HepG2 (cell line): Measurements from ENCODE around the gene CALHM5. TPM values are rescaled to one million over a fixed set of nuclear protein-coding genes. Genes with fewer than 3 reads are reported as not detected.

Experiments used
- ATAC-seq: fragments of 200-7000 bp; cut with Tn5 transposase; 3 replicates; pipeline ENCODE4 v1.9.1; 2020; ENCODE audit warnings: mild to moderate bottlenecking, moderate library complexity
- BruUV-seq: library from RNA; stranded (reverse); fragments of 400-500 nt; replicated peaks from 2 replicates; lab custom pipeline; 2021; lab: Mats Ljungman, UMichigan
- CTCF ChIA-PET: fragments of 300-600 bp; formaldehyde crosslinking; extraction: SDS; loops from one replicate; lab custom pipeline; 2021; ENCODE audit warnings: low total read pairs, inconsistent platforms, low intra/inter-chr PET ratio; lab: Yijun Ruan, JAX
- POLR2A ChIA-PET: fragments of 350-600 bp; sonication (Branson Sonifier 250); formaldehyde crosslinking; loops from one replicate; lab custom pipeline; 2020; ENCODE audit warnings: antibody characterized with exemption, inconsistent platforms; lab: Yijun Ruan, JAX
- DNase-seq: peaks from one replicate; pipeline ENCODE4 v3.0.0-alpha.2; 2015; ENCODE audit warnings: low spot score
- FAIRE-seq: peaks from 3 replicates; lab custom pipeline; 2011; peaks lifted over from hg19 to GRCh38; lab: Jason Lieb, UNC
- H2AFZ ChIP-seq: one replicate; pipeline ENCODE4 v1.6.1; 2011; ENCODE audit warnings: low read length, inconsistent platforms
- H3K27ac ChIP-seq: fragments of 300-600 bp; 3 replicates; pipeline ENCODE4 v1.8.0; 2011; ENCODE audit warnings: mixed run types, mild to moderate bottlenecking, mixed read lengths, low read length, inconsistent platforms; ENCODE audit not compliant: insufficient read depth; ENCODE audit errors: extremely low read length
- H3K27me3 ChIP-seq, 2 experiments: fragments of 200-600 bp in 1 of 2; 2 replicates in 1 of 2; 3 replicates in 1 of 2; pipeline versions ENCODE4 v1.6.0 to v1.8.0; 2011; ENCODE audit warnings: low read length in 2 of 2, mild to moderate bottlenecking in 2 of 2, moderate library complexity in 2 of 2, inconsistent platforms in 1 of 2; ENCODE audit not compliant: insufficient read depth in 2 of 2, control insufficient read depth in 1 of 2
- H3K36me3 ChIP-seq, 2 experiments: fragments of 200-600 bp in 1 of 2; replicated peaks in 1 of 2; 2 replicates in 1 of 2; 3 replicates in 1 of 2; pipeline versions ENCODE4 v1.5.1 to v1.8.0; 2011; ENCODE audit warnings: low read length in 2 of 2, inconsistent platforms in 1 of 2; ENCODE audit not compliant: insufficient read depth in 2 of 2, control insufficient read depth in 1 of 2
- H3K4me1 ChIP-seq: 2 replicates; pipeline ENCODE4 v1.5.1; 2012; ENCODE audit warnings: low read length, inconsistent platforms; ENCODE audit not compliant: insufficient read depth
- H3K4me2 ChIP-seq: 2 replicates; pipeline ENCODE4 v1.6.0; 2011; ENCODE audit warnings: low read depth, low read length, inconsistent platforms
- H3K4me3 ChIP-seq, 3 experiments: fragments of 200-600 bp in 1 of 3; sonication (generic), shearing (Covaris generic) in 1 of 3; replicated peaks in 1 of 3; 2 replicates each; pipeline ENCODE4 v1.5.1; 2011 to 2016; ENCODE audit warnings: low read length in 3 of 3, inconsistent platforms in 2 of 3, low read depth in 2 of 3, mild to moderate bottlenecking in 2 of 3, control low read depth in 1 of 3, mixed read lengths in 1 of 3; ENCODE audit not compliant: insufficient read depth in 1 of 3
- H3K79me2 ChIP-seq: one replicate; pipeline ENCODE4 v1.6.1; 2011; ENCODE audit warnings: low read length, inconsistent platforms; ENCODE audit not compliant: insufficient read depth
- H3K9ac ChIP-seq: 2 replicates; pipeline ENCODE4 v1.6.0; 2011; ENCODE audit warnings: mild to moderate bottlenecking, low read depth, low read length, inconsistent platforms; ENCODE audit not compliant: insufficient read depth
- H3K9me3 ChIP-seq: 2 replicates; pipeline ENCODE4 v1.5.1; 2012; ENCODE audit warnings: mild to moderate bottlenecking, low read length
- H4K20me1 ChIP-seq: 2 replicates; pipeline ENCODE4 v1.6.0; 2011; ENCODE audit warnings: inconsistent platforms, mild to moderate bottlenecking, low read length, moderate library complexity; ENCODE audit not compliant: insufficient read depth
- ATF4 ChIP-seq, 2 experiments: fragments of 450-650 bp in 1 of 2; sonication (generic) in 1 of 2; formaldehyde crosslinking; IDR thresholded peaks; 2 replicates each; pipeline versions ENCODE4 v1.5.0 to v1.8.0; 2020 to 2022; ENCODE audit warnings: mild to moderate bottlenecking in 1 of 2, missing genetic modification reagents in 1 of 2
- FOXO1 ChIP-seq: sonication (generic); formaldehyde crosslinking; IDR thresholded peaks from 2 replicates; pipeline ENCODE4 v1.4.0; 2020; ENCODE audit warnings: missing genetic modification reagents
- HNF1B ChIP-seq: sonication (generic); formaldehyde crosslinking; IDR thresholded peaks from 2 replicates; pipeline ENCODE4 v1.5.1; 2020; ENCODE audit warnings: mild to moderate bottlenecking, moderate library complexity, missing genetic modification reagents
- HNF4G ChIP-seq, 2 experiments: sonication (generic) in 1 of 2; formaldehyde crosslinking in 1 of 2; IDR thresholded peaks; 2 replicates each; pipeline versions ENCODE4 v1.4.0 to v1.6.1; 2011 to 2020; ENCODE audit warnings: borderline replicate concordance in 2 of 2, low read depth in 2 of 2, mild to moderate bottlenecking in 2 of 2, low read length in 1 of 2, missing genetic modification reagents in 1 of 2, moderate library complexity in 1 of 2
- MAFG ChIP-seq: sonication (generic); formaldehyde crosslinking; IDR thresholded peaks from 2 replicates; pipeline ENCODE4 v1.5.1; 2020; ENCODE audit warnings: mild to moderate bottlenecking, missing genetic modification reagents
- NR2F1 ChIP-seq, 2 experiments: fragments of 450-650 bp in 1 of 2; formaldehyde crosslinking in 1 of 2; IDR thresholded peaks; 2 replicates each; pipeline versions ENCODE4 v1.5.0 to v1.6.1; 2016 to 2020; ENCODE audit warnings: mild to moderate bottlenecking in 1 of 2, missing compliant biosample characterization in 1 of 2, missing genetic modification reagents in 1 of 2, moderate library complexity in 1 of 2
- SMAD3 ChIP-seq: sonication (generic); formaldehyde crosslinking; IDR thresholded peaks from 2 replicates; pipeline ENCODE4 v1.4.0; 2020; ENCODE audit warnings: missing genetic modification reagents
- SOX13 ChIP-seq, 3 experiments: fragments of 450-650 bp in 1 of 3; sonication (generic) in 1 of 3; formaldehyde crosslinking in 1 of 3; IDR thresholded peaks in 2 of 3; conservative IDR thresholded peaks in 1 of 3; 2 replicates each; pipeline versions ENCODE4 v1.5.0 to v1.6.1; 2016 to 2020; ENCODE audit warnings: antibody characterized with exemption in 1 of 3, mild to moderate bottlenecking in 1 of 3, missing compliant biosample characterization in 1 of 3, missing genetic modification reagents in 1 of 3, moderate library complexity in 1 of 3
- SOX5 ChIP-seq: IDR thresholded peaks from 2 replicates; pipeline ENCODE4 v1.6.1; 2016; ENCODE audit warnings: borderline replicate concordance
- TAF1 ChIP-seq: sonication (generic); formaldehyde crosslinking; IDR thresholded peaks from 2 replicates; pipeline ENCODE4 v1.4.0; 2020; ENCODE audit warnings: missing genetic modification reagents
- TBX3 ChIP-seq: fragments of 450-650 bp; IDR thresholded peaks from 2 replicates; pipeline ENCODE4 v1.6.1; 2017; ENCODE audit warnings: antibody characterized with exemption, mild to moderate bottlenecking, inconsistent platforms, borderline replicate concordance
- ZBTB34 ChIP-seq: sonication (generic); formaldehyde crosslinking; IDR thresholded peaks from 2 replicates; pipeline ENCODE4 v1.8.0; 2022; ENCODE audit warnings: mild to moderate bottlenecking, missing genetic modification reagents
- ZMYM4 ChIP-seq: sonication (generic); formaldehyde crosslinking; IDR thresholded peaks from 2 replicates; pipeline ENCODE4 v1.8.1; 2023; ENCODE audit warnings: mild to moderate bottlenecking, missing genetic modification reagents
- WGBS: methylation state at CpG from one replicate; pipeline ENCODE4 v1.1.6; 2017; ENCODE audit warnings: low lambda C conversion rate; 5-methylcytosine and 5-hydroxymethylcytosine counted together
- in situ Hi-C: cut with HindIII; loops from 2 replicates; pipeline ENCODE4 v1.10.0; 2017; ENCODE audit warnings: low pct_unique_long_range_greater_than_20kb; ENCODE audit not compliant: extremely low pct_ligation_motif_present
- intact Hi-C: fragments of 100-400 bp; cut with micrococcal nuclease; formaldehyde crosslinking; loops from one replicate; pipeline ENCODE4 v1.10.0; 2022; ENCODE audit not compliant: unreplicated experiment
- polyA plus RNA-seq, 8 experiments: library from polyadenylated mRNA; depleted of rRNA in 3 of 8; stranded (reverse) in 7 of 8; unstranded in 1 of 8; fragments of >200 nt; fragmentation: Illumina TruSeq in 4 of 8; extraction: Trizol in 4 of 8; gene quantifications; 2 replicates each; pipeline versions ENCODE4 v1.2.1 to v1.2.3, GENCODE V29; 2011 to 2016; ENCODE audit warnings: low read depth in 4 of 8, missing spikeins in 1 of 8, mixed read lengths in 1 of 8; ENCODE audit not compliant: insufficient read depth in 1 of 8
- total RNA-seq, 5 experiments: library from RNA; depleted of rRNA; stranded (reverse); fragments of >200 nt; fragmentation: Illumina TruSeq; extraction: Trizol; gene quantifications; 2 replicates each; pipeline ENCODE4 v1.2.3, GENCODE V29; 2016; ENCODE audit warnings: low read depth in 1 of 5

Gene CALHM5
- total and polyA plus RNA-seq, 2 of the 13 experiments (the other 11 are each of a cell fraction or from before 2014, with no cell fraction given) = not detected

GRCh38 chr6:116547358-116547757, 35.9 kb downstream of the CALHM5 start:
- H3K27me3 ChIP-seq = peaks cover 0 to 3% of the 10 kb centered on the region in 2 experiments; a peak in 1 of 5 replicates
- in situ Hi-C loops = no loop called here
- CTCF ChIA-PET = no interaction called here
- DNase-seq (no peak), FAIRE-seq (no peak)
- no peak overlapping the region for H3K4me3 ChIP-seq
- WGBS = 2% methylated on average over 2 of the region's 6 CpGs
- no peak overlapping the region for H3K9ac ChIP-seq
- no peaks in the 10 kb centered on the region for H4K20me1 ChIP-seq
- no peak for TF ChIP-seq TAF1 (CRISPR knock-in tag)
- TF ChIP-seq ATF4 (CRISPR knock-in tag; IDR thresholded peaks at IDR 0.05) = no peak
- TF ChIP-seq HNF4G (IDR thresholded peaks at IDR 0.05; ENCODE audit: borderline replicate concordance, low read depth, low read length) = no peak
- TF ChIP-seq HNF4G (CRISPR knock-in tag; IDR thresholded peaks at IDR 0.05; ENCODE audit: borderline replicate concordance, low read depth) = no peak
- TF ChIP-seq, all 625 proteins: peak for 0
- H3K4me1 ChIP-seq = peaks cover 17% of the 10 kb centered on the region
- H2AFZ ChIP-seq = no peak overlapping the region
- ATAC-seq = no peak
- BruUV-seq = no TSS peak
- H3K9me3 ChIP-seq = no peaks in the 10 kb centered on the region
- intact Hi-C loops = no loop called here
- H3K79me2 ChIP-seq = no peaks in the 10 kb centered on the region
- no peak overlapping the region for H3K4me2 ChIP-seq
- POLR2A ChIA-PET = no interaction called here
- H3K27ac ChIP-seq = no peak overlapping the region
- no peaks in the 10 kb centered on the region for H3K36me3 ChIP-seq

- Histone ChIP-seq H3K79me2 (no peaks in the 10 kb centered on the region), H3K9me3 (no peaks in the 10 kb centered on the region), H3K27me3 (peaks cover 0 to 8% of the 10 kb centered on the region in 2 experiments; a peak in 1 of 5 replicates), H2AFZ (no peak overlapping the region), H3K4me3 (no peak overlapping the region; a peak in 1 of 6 replicates), H3K36me3 (no peaks in the 10 kb centered on the region), H3K4me1 (peaks cover 17% of the 10 kb centered on the region), H3K9ac (no peak overlapping the region), H3K4me2 (peak overlapping the region; percentile 61), H3K27ac (no peak overlapping the region), H4K20me1 (no peaks in the 10 kb centered on the region)
- intact Hi-C loops = no loop called here
- POLR2A ChIA-PET = no interaction called here
- WGBS = 0% methylated on average over 4 of the region's 4 CpGs
- in situ Hi-C loops = no loop called here
- no TSS peak for BruUV-seq
- DNase-seq (peak; percentile 72), ATAC-seq (peak; percentile 99), FAIRE-seq (peak; percentile 63)
- CTCF ChIA-PET = no interaction called here
- peak; percentile 35; the same call in 1 of the 2 replicates for TF ChIP-seq TBX3
- TF ChIP-seq FOXO1 (CRISPR knock-in tag) = peak; percentile 62; the same call in 1 of the 2 replicates
- peak; percentile 77; the same call in 1 of the 2 replicates for TF ChIP-seq SOX5 (CRISPR knock-in tag)
- 0 out of 2 replicates have a peak, but pooled peaks have one; percentile 21 for TF ChIP-seq HNF1B (CRISPR knock-in tag)
- no peak for TF ChIP-seq SOX13 (IDR thresholded peaks at IDR 0.05)
- TF ChIP-seq SOX13 (CRISPR knock-in tag; conservative IDR thresholded peaks at IDR 0.05 in 1 of 2, IDR thresholded peaks at IDR 0.05 in 1 of 2) = peak in 1 of 2 experiments; percentile 79; a peak in 2 of 4 replicates
- TF ChIP-seq NR2F1 (CRISPR knock-in tag; IDR thresholded peaks at IDR 0.05) = 0 out of 4 replicates have a peak, but pooled peaks have one; percentile 14 to 51
- no peak for TF ChIP-seq MAFG (CRISPR knock-in tag)
- 0 out of 2 replicates have a peak, but pooled peaks have one; percentile 40 for TF ChIP-seq SMAD3
- TF ChIP-seq ZBTB34 = peak; percentile 69; the same call in 1 of the 2 replicates
- peak; percentile 94 for TF ChIP-seq ZMYM4 (CRISPR knock-in tag)
Observed at GRCh38 chr6:116550796-116551195, 39.4 kb downstream of the CALHM5 start.
